Hepatocyte (in vitro differentiated cells): ENCODE measurements around the gene KSR1. TPM values are rescaled to one million over a fixed set of nuclear protein-coding genes. Genes with fewer than 3 reads are reported as not detected.

Source experiments
- DNase-seq: peaks from one replicate; pipeline ENCODE4 v3.0.0-alpha.2; 2016; ENCODE audit warnings: low spot score
- H2AFZ ChIP-seq: fragments of 200-600 bp; sonication (generic); 2 replicates; pipeline ENCODE4 v1.6.0; 2016; ENCODE audit warnings: antibody characterized with exemption, mild to moderate bottlenecking
- H3K27ac ChIP-seq: fragments of 200-600 bp; sonication (generic); 2 replicates; pipeline ENCODE4 v1.5.1; 2016; ENCODE audit warnings: mild to moderate bottlenecking
- H3K27me3 ChIP-seq: fragments of 200-600 bp; sonication (generic); 2 replicates; pipeline ENCODE4 v1.6.1; 2016
- H3K36me3 ChIP-seq: fragments of 200-600 bp; sonication (generic); replicated peaks from 2 replicates; pipeline ENCODE4 v1.5.1; 2016; ENCODE audit warnings: low read depth; ENCODE audit not compliant: insufficient read depth
- H3K4me1 ChIP-seq: fragments of 200-600 bp; sonication (generic); 2 replicates; pipeline ENCODE4 v1.5.1; 2016; ENCODE audit warnings: mild to moderate bottlenecking, moderate library complexity; ENCODE audit not compliant: insufficient read depth
- H3K4me2 ChIP-seq: fragments of 200-600 bp; sonication (generic); 2 replicates; pipeline ENCODE4 v1.6.0; 2016
- H3K4me3 ChIP-seq: fragments of 200-600 bp; sonication (generic); 2 replicates; pipeline ENCODE4 v1.5.1; 2016; ENCODE audit warnings: mild to moderate bottlenecking
- H3K79me2 ChIP-seq: fragments of 200-600 bp; sonication (generic); 2 replicates; pipeline ENCODE4 v1.6.0; 2017; ENCODE audit warnings: mild to moderate bottlenecking
- H3K9me2 ChIP-seq: fragments of 200-600 bp; sonication (generic); replicated peaks from 2 replicates; pipeline ENCODE4 v1.6.0; 2017; ENCODE audit warnings: mild to moderate bottlenecking; ENCODE audit not compliant: insufficient read depth
- H3K9me3 ChIP-seq: fragments of 200-600 bp; sonication (generic); 2 replicates; pipeline ENCODE4 v1.5.1; 2016; ENCODE audit warnings: low read depth, mild to moderate bottlenecking
- H4K20me1 ChIP-seq: fragments of 200-600 bp; sonication (generic); 2 replicates; pipeline ENCODE4 v1.6.0; 2016; ENCODE audit warnings: mild to moderate bottlenecking; ENCODE audit not compliant: insufficient read depth, poor library complexity, severe bottlenecking
- CTCF ChIP-seq: fragments of 200-600 bp; sonication (generic); IDR thresholded peaks from 2 replicates; pipeline ENCODE4 v1.5.1; 2016; ENCODE audit warnings: antibody characterized with exemption, mild to moderate bottlenecking; ENCODE audit not compliant: poor library complexity
- EZH2 ChIP-seq: fragments of 200-600 bp; sonication (generic); IDR thresholded peaks from 2 replicates; pipeline ENCODE4 v1.6.1; 2016; ENCODE audit warnings: antibody characterized with exemption, mild to moderate bottlenecking, borderline replicate concordance
- EZH2phosphoT487 ChIP-seq: fragments of 200-600 bp; sonication (generic); IDR thresholded peaks from one replicate; pipeline ENCODE4 v1.6.1; 2018; ENCODE audit warnings: antibody characterized with exemption, mild to moderate bottlenecking, low read depth, moderate library complexity; ENCODE audit not compliant: unreplicated experiment, severe bottlenecking
- WGBS: methylation state at CpG from one replicate; pipeline ENCODE4 v1.1.6; 2016; ENCODE audit warnings: low lambda C conversion rate; ENCODE audit errors: missing lambda C conversion rate; 5-methylcytosine and 5-hydroxymethylcytosine counted together
- polyA plus RNA-seq: library from polyadenylated mRNA; unstranded; fragments of >200 nt; fragmentation: Nextera tagmentation; extraction: Ambion mirVana; gene quantifications from 2 replicates; pipeline ENCODE4 v1.2.1, GENCODE V29; 2016
- total RNA-seq: library from RNA; depleted of rRNA; stranded (reverse); fragments of >200 nt; gene quantifications from 2 replicates; pipeline ENCODE4 v1.2.3, GENCODE V29; 2014

Gene KSR1
- total and polyA plus RNA-seq, 2 experiments from 2014 or later: 16.2 to 32.6 TPM

- WGBS: 89% methylated on average over 12 of the region's 17 CpGs
- Histone ChIP-seq H4K20me1 (no peaks in the 10 kb centered on the region), H3K9me3 (no peaks in the 10 kb centered on the region), H3K4me1 (no peaks in the 10 kb centered on the region), H2AFZ (no peak overlapping the region), H3K36me3 (no peaks in the 10 kb centered on the region), H3K4me2 (no peak overlapping the region), H3K27me3 (no peaks in the 10 kb centered on the region), H3K79me2 (no peaks in the 10 kb centered on the region), H3K4me3 (no peak overlapping the region), H3K27ac (no peak overlapping the region), H3K9me2 (no peaks in the 10 kb centered on the region)
- TF ChIP-seq EZH2 (no peak), EZH2phosphoT487 (no peak), CTCF (no peak)
- no peak for DNase-seq
These were observed 142.2 kb downstream of the KSR1 start for GRCh38 chr17:27598337-27599050.

- no peak overlapping the region for H3K4me2 ChIP-seq
- no peak overlapping the region for H3K27ac ChIP-seq
- TF ChIP-seq CTCF (no peak), EZH2 (no peak), EZH2phosphoT487 (no peak)
- DNase-seq: no peak
- H3K36me3 ChIP-seq: no peaks in the 10 kb centered on the region
- H3K27me3 ChIP-seq: no peaks in the 10 kb centered on the region
- H3K79me2 ChIP-seq: no peaks in the 10 kb centered on the region
- H4K20me1 ChIP-seq: no peaks in the 10 kb centered on the region
- H3K4me3 ChIP-seq: no peak overlapping the region
- no peaks in the 10 kb centered on the region for H3K9me3 ChIP-seq
- 94% methylated on average over 8 of the region's 8 CpGs for WGBS
- no peaks in the 10 kb centered on the region for H3K4me1 ChIP-seq
- H2AFZ ChIP-seq: no peak overlapping the region
- H3K9me2 ChIP-seq: no peaks in the 10 kb centered on the region
These were observed 144.2 kb downstream of the KSR1 start for GRCh38 chr17:27600471-27600870.

GRCh38 chr17:27601069-27601974 is 145.1 kb downstream of the KSR1 start:
- TF ChIP-seq EZH2phosphoT487 (no peak), CTCF (peak; percentile 95)
- no peaks in the 10 kb centered on the region for H3K27me3 ChIP-seq
- DNase-seq: peak; percentile 87
- no peaks in the 10 kb centered on the region for H4K20me1 ChIP-seq
- no peaks in the 10 kb centered on the region for H3K36me3 ChIP-seq
- H3K4me1 ChIP-seq: no peaks in the 10 kb centered on the region
- no peak overlapping the region for H3K4me3 ChIP-seq
- H3K27ac ChIP-seq: no peak overlapping the region
- no peaks in the 10 kb centered on the region for H3K9me2 ChIP-seq
- no peaks in the 10 kb centered on the region for H3K79me2 ChIP-seq
- H3K9me3 ChIP-seq: no peaks in the 10 kb centered on the region
- 73% methylated on average over 11 of the region's 11 CpGs for WGBS
- H2AFZ ChIP-seq: no peak overlapping the region
- H3K4me2 ChIP-seq: no peak overlapping the region
